GM12878 (cell line): ENCODE measurements around the gene PYGM. TPM values are rescaled to one million over a fixed set of nuclear protein-coding genes. Genes with fewer than 3 reads are reported as not detected.
A peak's percentile ranks its signal among the peaks of the same experiment; 100 is the strongest.

Experiments used
- ATAC-seq: fragments of 200-7000 bp; cut with Tn5 transposase; 3 replicates; pipeline ENCODE4 v1.9.1; 2020; ENCODE audit warnings: mild to moderate bottlenecking, moderate library complexity
- BruUV-seq: library from RNA; stranded (reverse); fragments of 400-500 nt; replicated peaks from 2 replicates; lab custom pipeline; 2021; lab: Mats Ljungman, UMichigan
- CTCF ChIA-PET: fragments of 300-600 bp; sonication (Branson Sonifier 250); formaldehyde crosslinking; extraction: SDS; loops from one replicate; lab custom pipeline; 2021; ENCODE audit warnings: inconsistent platforms; lab: Yijun Ruan, JAX
- POLR2A ChIA-PET: fragments of 350-600 bp; formaldehyde crosslinking; extraction: SDS; loops from one replicate; lab custom pipeline; 2021; ENCODE audit warnings: inconsistent platforms; lab: Charles Lee
- RAD21 ChIA-PET: fragments of 300-600 bp; sonication (Branson Sonifier 250); formaldehyde crosslinking; loops from one replicate; lab custom pipeline; 2023; ENCODE audit warnings: antibody characterized with exemption; ENCODE audit not compliant: unreplicated experiment; lab: Charles Lee
- SMC1A ChIA-PET: fragments of 300-600 bp; sonication (Branson Sonifier 250); formaldehyde crosslinking; loops from one replicate; lab custom pipeline; 2023; ENCODE audit not compliant: unreplicated experiment, uncharacterized antibody; lab: Charles Lee
- DNase-seq: peaks from one replicate; pipeline ENCODE4 v3.0.0-alpha.2; 2011; ENCODE audit warnings: low read depth, low spot score
- FAIRE-seq: peaks from 3 replicates; lab custom pipeline; 2011; peaks lifted over from hg19 to GRCh38; lab: Jason Lieb, UNC
- H2AFZ ChIP-seq: 2 replicates; pipeline ENCODE4 v1.6.0; 2011; ENCODE audit warnings: low read depth, low read length, control low read depth; ENCODE audit not compliant: control insufficient read depth
- H3K27ac ChIP-seq: 2 replicates; pipeline ENCODE4 v1.5.1; 2011; ENCODE audit warnings: control low read depth; ENCODE audit not compliant: control insufficient read depth, insufficient read depth
- H3K27me3 ChIP-seq, 2 experiments: replicated peaks in 1 of 2; 2 replicates each; pipeline versions ENCODE4 v1.6.0 to v1.6.1; 2011; ENCODE audit warnings: low read length in 1 of 2; ENCODE audit not compliant: control insufficient read depth in 2 of 2, insufficient read depth in 2 of 2
- H3K36me3 ChIP-seq, 2 experiments: 2 replicates each; pipeline ENCODE4 v1.5.1; 2011; ENCODE audit warnings: low read length in 1 of 2; ENCODE audit not compliant: control insufficient read depth in 2 of 2, insufficient read depth in 2 of 2
- H3K4me1 ChIP-seq: 2 replicates; pipeline ENCODE4 v1.6.1; 2011; ENCODE audit warnings: mild to moderate bottlenecking, low read length, moderate library complexity, mixed read lengths; ENCODE audit not compliant: control insufficient read depth, insufficient read depth
- H3K4me2 ChIP-seq: 2 replicates; pipeline ENCODE4 v1.6.0; 2011; ENCODE audit warnings: control low read depth; ENCODE audit not compliant: control insufficient read depth, insufficient read depth
- H3K4me3 ChIP-seq: fragments of 200-600 bp; sonication (generic); 2 replicates; pipeline ENCODE4 v1.5.1; 2016
- H3K79me2 ChIP-seq: 2 replicates; pipeline ENCODE4 v1.6.0; 2011; ENCODE audit warnings: low read length; ENCODE audit not compliant: control insufficient read depth, insufficient read depth
- H3K9ac ChIP-seq: 2 replicates; pipeline ENCODE4 v1.8.0; 2011; ENCODE audit warnings: low read length, control low read depth, mixed read lengths; ENCODE audit not compliant: control insufficient read depth, insufficient read depth
- H3K9me3 ChIP-seq: replicated peaks from 3 replicates; pipeline ENCODE4 v1.5.1; 2011; ENCODE audit warnings: mild to moderate bottlenecking, low read length; ENCODE audit not compliant: control insufficient read depth, insufficient read depth
- H4K20me1 ChIP-seq: 2 replicates; pipeline ENCODE4 v1.6.0; 2011; ENCODE audit not compliant: control insufficient read depth, insufficient read depth
- BHLHE40 ChIP-seq, 2 experiments: fragments of 450-650 bp in 1 of 2; IDR thresholded peaks; 2 replicates each; pipeline ENCODE4 v1.6.1; 2011 to 2017; ENCODE audit warnings: low read depth in 2 of 2, borderline replicate concordance in 1 of 2, improper control_type of control experiment in 1 of 2, low read length in 1 of 2, mild to moderate bottlenecking in 1 of 2
- CBX3 ChIP-seq: fragments of 200-600 bp; sonication (generic); IDR thresholded peaks from 2 replicates; pipeline ENCODE4 v1.6.1; 2016; ENCODE audit warnings: low read depth, borderline replicate concordance
- CTCF ChIP-seq, 3 experiments: IDR thresholded peaks in 2 of 3; conservative IDR thresholded peaks in 1 of 3; 2 replicates each; pipeline ENCODE4 v1.5.1; 2011; ENCODE audit warnings: low read depth in 3 of 3, low read length in 3 of 3, mild to moderate bottlenecking in 3 of 3, control low read depth in 2 of 3, moderate library complexity in 2 of 3, inconsistent platforms in 1 of 3, mixed read lengths in 1 of 3; ENCODE audit not compliant: control insufficient read depth in 2 of 3, insufficient read depth in 1 of 3; ENCODE audit errors: extremely low read depth in 1 of 3
- EGR1 ChIP-seq, 2 experiments: IDR thresholded peaks; 1 replicate in 1 of 2; 2 replicates in 1 of 2; pipeline ENCODE4 v1.6.1; 2011 to 2012; ENCODE audit warnings: low read depth in 2 of 2, low read length in 2 of 2, borderline replicate concordance in 1 of 2, mild to moderate bottlenecking in 1 of 2, moderate library complexity in 1 of 2
- GATAD2B ChIP-seq: fragments of 450-650 bp; conservative IDR thresholded peaks from 2 replicates; pipeline ENCODE4 v1.6.1; 2017; ENCODE audit warnings: low read depth, mild to moderate bottlenecking, moderate library complexity
- IKZF1 ChIP-seq: fragments of 450-650 bp; conservative IDR thresholded peaks from 2 replicates; pipeline ENCODE4 v1.6.1; 2017; ENCODE audit warnings: antibody characterized with exemption, mild to moderate bottlenecking
- IKZF2 ChIP-seq, 2 experiments: fragments of 450-650 bp; IDR thresholded peaks; 2 replicates each; pipeline ENCODE4 v1.6.1; 2017; ENCODE audit warnings: mild to moderate bottlenecking in 2 of 2, moderate library complexity in 2 of 2
- MTA2 ChIP-seq: fragments of 450-650 bp; IDR thresholded peaks from 2 replicates; pipeline ENCODE4 v1.6.1; 2016; ENCODE audit warnings: low read depth, mild to moderate bottlenecking, moderate library complexity
- MYB ChIP-seq: fragments of 150-350 bp; IDR thresholded peaks from 2 replicates; pipeline ENCODE4 v1.6.1; 2014; ENCODE audit warnings: mild to moderate bottlenecking, low read depth, low read length, borderline replicate concordance
- NBN ChIP-seq: fragments of 450-650 bp; IDR thresholded peaks from 2 replicates; pipeline ENCODE4 v1.6.1; 2016
- NFXL1 ChIP-seq: fragments of 450-650 bp; IDR thresholded peaks from 2 replicates; pipeline ENCODE4 v1.6.1; 2017; ENCODE audit warnings: antibody characterized with exemption, mild to moderate bottlenecking, borderline replicate concordance
- NKRF ChIP-seq: fragments of 450-650 bp; conservative IDR thresholded peaks from 2 replicates; pipeline ENCODE4 v1.6.1; 2017; ENCODE audit warnings: mild to moderate bottlenecking, moderate library complexity
- RUNX3 ChIP-seq: IDR thresholded peaks from 2 replicates; pipeline ENCODE4 v1.6.1; 2012; ENCODE audit warnings: low read length, inconsistent platforms
- SPI1 ChIP-seq: IDR thresholded peaks from 2 replicates; pipeline ENCODE4 v1.6.1; 2011; ENCODE audit warnings: low read depth, mild to moderate bottlenecking, low read length, moderate library complexity, borderline replicate concordance; ENCODE audit not compliant: insufficient read depth
- TCF12 ChIP-seq: IDR thresholded peaks from 2 replicates; pipeline ENCODE4 v1.6.1; 2011; ENCODE audit warnings: low read depth, mild to moderate bottlenecking, low read length
- ZBTB4 ChIP-seq: fragments of 450-650 bp; formaldehyde crosslinking; IDR thresholded peaks from 2 replicates; pipeline ENCODE4 v1.4.0; 2022; ENCODE audit warnings: mild to moderate bottlenecking, moderate library complexity
- WGBS: methylation state at CpG from one replicate; pipeline ENCODE4 v1.1.6; 2016; ENCODE audit warnings: low lambda C conversion rate; ENCODE audit not compliant: insufficient replicate concordance, insufficient coverage; ENCODE audit errors: missing lambda C conversion rate; 5-methylcytosine and 5-hydroxymethylcytosine counted together
- in situ Hi-C: fragments of 300-500 bp; cut with MboI; formaldehyde crosslinking; loops from 9 replicates; pipeline ENCODE4 v1.14.3; 2018; ENCODE audit warnings: mixed read lengths
- intact Hi-C: fragments of 100-400 bp; cut with micrococcal nuclease; formaldehyde crosslinking; loops from one replicate; pipeline ENCODE4 v1.14.2; 2022; ENCODE audit not compliant: unreplicated experiment
- polyA plus RNA-seq, 11 experiments: library from polyadenylated mRNA; depleted of rRNA in 4 of 11; unstranded in 6 of 11; stranded (reverse) in 5 of 11; fragments of >200 nt; fragmentation: Nextera tagmentation in 4 of 11; fragmentation: Illumina TruSeq in 1 of 11; extraction: Ambion mirVana in 4 of 11; extraction: Trizol in 1 of 11; gene quantifications; 1 replicate in 1 of 11; 2 replicates in 10 of 11; pipeline versions ENCODE4 v1.2.1 to v1.2.3, GENCODE V29; 2011 to 2016; ENCODE audit warnings: inconsistent platforms in 2 of 11, missing spikeins in 2 of 11, low read depth in 1 of 11
- total RNA-seq, 4 experiments: library from RNA; depleted of rRNA in 3 of 4; stranded (reverse); fragments of >200 nt in 3 of 4; fragmentation: Illumina TruSeq in 1 of 4; extraction: Trizol in 1 of 4; gene quantifications; 2 replicates each; pipeline versions ENCODE4 v1.2.1 to v1.2.3, GENCODE V29; 2013 to 2021

PYGM gene
- total and polyA plus RNA-seq, 10 of the 15 experiments (the other 5 are each of a cell fraction or from before 2014, with no cell fraction given) = 0.04 to 3.7 (median 0.27) TPM; not detected in 1

- Histone ChIP-seq H3K9ac (peak overlapping the region; percentile 27; the same call in 1 of the 2 replicates), H3K4me3 (peak overlapping the region; percentile 59), H3K4me1 (peaks cover 29% of the 10 kb centered on the region), H3K36me3 (no peaks in the 10 kb centered on the region), H3K9me3 (no peaks in the 10 kb centered on the region), H3K79me2 (no peaks in the 10 kb centered on the region), H3K4me2 (peak overlapping the region; percentile 98), H4K20me1 (no peaks in the 10 kb centered on the region), H2AFZ (peak overlapping the region; percentile 77), H3K27me3 (peaks cover 0 to 5% of the 10 kb centered on the region in 2 experiments; a peak in 3 of 4 replicates), H3K27ac (peak overlapping the region; percentile 53)
- no peak for DNase-seq
- ChIA-PET SMC1A (interaction anchor here (0.7 to 2.2 kb wide), 4 partner anchors 18 to 33 kb away, joined by 3 to 11 read pairs (median 8); partner anchors contain the start of gene SF1), CTCF (interaction anchor here (0.5 to 9.7 kb wide), 10 partner anchors 19 to 677 kb away, joined by 3 to 86 read pairs (median 6); partner anchors contain the start of genes NEAT1 and SF1), RAD21 (interaction anchor here (0.9 to 1.8 kb wide), 5 partner anchors 27 to 104 kb away, joined by 3 to 5 read pairs (median 4); partner anchors contain the start of gene SF1), POLR2A (no interaction called here)
- in situ Hi-C loops = no loop called here
- BruUV-seq = no TSS peak
- peak; percentile 26 for ATAC-seq
- intact Hi-C loops = loop anchor here (2.0 kb wide), 1 partner anchor 28 kb away; no protein-coding TSS in a partner anchor
- 2% methylated on average over 14 of the region's 20 CpGs for WGBS
- FAIRE-seq = no peak
- peak; percentile 53; the same call in 1 of the 2 replicates for TF ChIP-seq SPI1
- TF ChIP-seq EGR1 (IDR thresholded peaks at IDR 0.05; ENCODE audit: borderline replicate concordance in 1 of 2, low read depth in 2 of 2, low read length in 2 of 2) = no peak
- TF ChIP-seq ZBTB4 (CRISPR knock-in tag) = no peak
- TF ChIP-seq IKZF2 (IDR thresholded peaks at IDR 0.05) = peak; percentile 69 to 75
- no peak for TF ChIP-seq MYB
- peak in 1 of 2 experiments; percentile 42; a peak in 1 of 4 replicates for TF ChIP-seq BHLHE40 (IDR thresholded peaks at IDR 0.05; ENCODE audit: borderline replicate concordance in 1 of 2, low read depth in 2 of 2, low read length in 1 of 2)
- peak; percentile 29; the same call in 1 of the 2 replicates for TF ChIP-seq TCF12
- peak; percentile 68; the same call in 1 of the 2 replicates for TF ChIP-seq NBN
- TF ChIP-seq RUNX3 = 0 out of 2 replicates have a peak, but pooled peaks have one; percentile 26
- TF ChIP-seq IKZF1 = peak; percentile 80
- TF ChIP-seq CBX3 = no peak
- TF ChIP-seq CTCF (IDR thresholded peaks at IDR 0.05 in 2 of 3, conservative IDR thresholded peaks at IDR 0.05 in 1 of 3; ENCODE audit: control insufficient read depth in 2 of 3, extremely low read depth in 1 of 3, insufficient read depth in 1 of 3, low read depth in 3 of 3, low read length in 3 of 3) = no peak
- TF ChIP-seq NKRF = 0 out of 2 replicates have a peak, but pooled peaks have one; percentile 21
- TF ChIP-seq GATAD2B = peak; percentile 82; the same call in 1 of the 2 replicates
- TF ChIP-seq NFXL1 = no peak
- TF ChIP-seq MTA2 = no peak
Measured at GRCh38 chr11:64745189-64745520, 14.6 kb downstream of the PYGM start.
